DMS53 (cell line): Measurements from ENCODE around the gene TP53.
"Not testable (repeated sequence)": the region's sequence is repeated elsewhere in the genome, so short reads cannot be mapped to it uniquely, and the experiment has no call there.

Source experiments
- DNase-seq: peaks from one replicate; lab custom pipeline; 2025; lab: John Stamatoyannopoulos, UW

Gene TP53

GRCh38 chr17:7631398-7632380 lies 55.6 kb downstream of the TP53 start:
- peak; percentile 41 for DNase-seq

- no peak for DNase-seq
Measured at GRCh38 chr17:7629939-7630571, 57.2 kb downstream of the TP53 start, which contains the start of gene SHBG. Gene SHBG (plus strand): TSS chr17:7630135. CDS start chr17:7630173, 38 bp downstream.

GRCh38 chr17:7627250-7628121 lies 59.8 kb downstream of the TP53 start, which contains the start of gene SAT2:
Gene SAT2 (minus strand): TSS chr17:7627821. CDS start chr17:7627635, 186 bp downstream.
- peak; percentile 96 for DNase-seq

- no peak for DNase-seq
Measured at GRCh38 chr17:7626956-7627249, 60.4 kb downstream of the TP53 start.

DNA sequence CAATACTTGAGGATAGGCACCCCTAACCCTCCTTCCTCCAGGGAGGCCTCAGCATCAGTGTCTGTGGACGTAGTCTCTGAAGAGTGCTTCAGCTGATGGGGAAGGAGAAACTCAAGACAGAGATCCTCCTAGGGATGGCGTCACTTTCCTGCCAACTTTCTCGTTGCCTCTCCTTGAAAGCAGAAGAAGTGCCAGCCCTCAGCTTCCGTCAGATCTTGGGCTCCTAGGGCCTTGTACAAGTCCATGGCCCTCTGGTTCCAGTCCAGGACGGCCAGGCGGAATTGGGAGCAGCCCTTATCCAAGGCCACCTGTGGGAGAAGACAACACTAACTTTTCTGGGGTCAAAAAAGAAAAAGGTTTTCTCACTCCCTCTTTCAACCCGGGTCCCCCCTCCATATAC lies 61.0 kb downstream of the TP53 start:
- DNase-seq, result no peak

- DNase-seq, result not testable (repeated sequence)
Measured at GRCh38 chr17:7625749-7626148, 61.5 kb downstream of the TP53 start.

GRCh38 chr17:7623661-7624060 lies 63.6 kb downstream of the TP53 start:
- no peak for DNase-seq

- DNase-seq, result no peak
Measured at GRCh38 chr17:7620835-7621234, 66.5 kb downstream of the TP53 start.

- DNase-seq, result no peak
Measured at GRCh38 chr17:7618608-7619007, 68.7 kb downstream of the TP53 start.
